Lung microvascular endothelial cell (primary cell): Measurements from ENCODE around the gene SNX25. TPM values are rescaled to one million over a fixed set of nuclear protein-coding genes. Genes with fewer than 3 reads are reported as not detected.

Source experiments
- DNase-seq, 2 donors: peaks; one replicate each; pipeline versions ENCODE4 v3.0.0 to v3.0.0-alpha.2; 2010; ENCODE audit warnings: low read depth in 2 of 2
- total RNA-seq: library from RNA; depleted of rRNA; stranded (reverse); fragments of >200 nt; gene quantifications from 2 replicates; pipeline ENCODE4 v1.2.1, GENCODE V29; 2014

SNX25 gene
- total RNA-seq, 1 donor from 2014 or later, result 59.5 TPM

DNA sequence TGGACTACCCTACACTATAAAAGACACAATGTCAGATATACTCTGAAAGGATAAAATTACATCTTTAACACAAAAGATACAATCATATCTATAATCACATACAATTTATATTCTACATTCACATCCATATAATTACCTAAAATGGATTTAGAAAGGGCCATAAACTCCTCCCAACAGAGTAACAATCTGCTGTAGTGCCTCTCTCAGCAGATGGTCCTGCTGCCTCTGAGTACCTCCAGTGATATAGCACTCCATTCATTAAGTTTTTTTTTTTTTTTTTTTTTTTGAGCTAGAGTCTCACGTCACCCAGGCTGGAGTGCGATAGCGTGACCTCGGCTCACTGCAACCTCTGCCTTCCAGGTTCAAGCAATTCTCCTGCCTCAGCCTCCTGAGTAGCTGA is 194.6 kb downstream of the SNX25 start:
- no peak for DNase-seq

DNA sequence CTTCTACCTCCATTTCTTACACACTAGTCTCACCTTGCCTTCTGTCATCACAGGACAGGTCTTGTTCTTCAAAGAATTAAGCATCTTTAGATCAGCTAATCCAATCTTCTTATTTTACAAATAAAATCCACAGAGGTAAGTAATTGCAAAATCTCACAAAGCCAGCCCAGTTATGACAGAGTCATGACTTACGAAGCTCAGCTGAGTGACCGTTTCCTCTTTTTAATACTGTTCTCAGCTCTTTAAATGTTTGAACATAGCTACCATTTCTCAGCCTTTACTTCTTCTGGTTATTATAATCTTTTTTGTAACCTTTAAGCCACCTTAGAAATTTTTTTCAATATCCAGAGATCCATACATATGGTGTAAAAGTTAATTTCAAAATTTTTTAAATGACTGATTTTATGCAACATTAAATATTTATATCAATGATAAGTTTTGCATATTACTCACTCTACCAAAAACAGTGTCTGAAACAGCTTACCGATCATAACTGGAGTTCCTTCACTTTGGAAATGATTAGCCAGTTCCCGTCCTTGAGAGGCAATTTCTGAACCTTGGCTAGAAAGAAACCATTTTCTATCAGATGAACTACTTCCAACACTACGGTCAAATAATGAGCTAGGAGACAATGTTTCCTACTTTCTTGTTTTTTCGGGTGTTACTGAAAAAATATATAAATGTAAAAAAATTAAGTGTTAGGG is 196.1 kb downstream of the SNX25 start:
- DNase-seq, result no peak

DNA sequence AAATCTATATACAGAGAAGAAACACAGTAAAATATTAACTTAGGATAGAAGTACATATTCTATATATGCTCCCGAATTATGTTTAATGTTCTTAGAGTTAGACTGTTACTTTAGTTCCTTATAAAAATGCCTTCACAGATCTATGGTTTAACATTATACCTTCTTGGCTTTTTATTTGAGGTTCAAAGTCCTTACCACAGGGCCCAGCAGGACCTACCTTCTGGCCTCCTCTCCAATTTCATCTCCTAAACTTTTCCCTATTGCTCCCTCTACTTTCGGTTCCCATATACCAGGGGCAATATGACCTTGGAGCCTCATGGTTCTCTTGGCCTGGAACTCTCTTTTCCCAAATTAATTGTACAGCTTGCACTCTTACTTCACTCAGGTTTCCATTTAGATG is 199.0 kb downstream of the SNX25 start:
- no peak for DNase-seq

DNA sequence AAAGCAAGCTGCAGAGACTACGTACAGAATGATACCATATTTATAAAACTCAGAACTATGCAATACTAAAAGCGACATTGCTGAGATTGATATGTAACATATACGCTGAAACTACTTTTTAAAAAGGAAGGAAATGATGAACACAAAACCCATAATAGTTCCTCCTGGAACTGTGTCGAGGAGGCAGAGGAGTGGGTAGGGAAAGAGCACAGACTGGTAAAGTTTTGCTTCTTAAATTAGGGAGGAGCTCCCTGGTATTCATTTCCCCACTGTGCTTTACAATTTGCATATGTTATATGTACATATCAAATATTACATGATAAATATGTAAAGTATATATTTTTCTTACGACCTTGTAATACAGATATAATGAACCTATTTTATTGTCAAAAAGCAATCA is 202.5 kb downstream of the SNX25 start:
- DNase-seq, result peak; percentile 32 to 49

DNA sequence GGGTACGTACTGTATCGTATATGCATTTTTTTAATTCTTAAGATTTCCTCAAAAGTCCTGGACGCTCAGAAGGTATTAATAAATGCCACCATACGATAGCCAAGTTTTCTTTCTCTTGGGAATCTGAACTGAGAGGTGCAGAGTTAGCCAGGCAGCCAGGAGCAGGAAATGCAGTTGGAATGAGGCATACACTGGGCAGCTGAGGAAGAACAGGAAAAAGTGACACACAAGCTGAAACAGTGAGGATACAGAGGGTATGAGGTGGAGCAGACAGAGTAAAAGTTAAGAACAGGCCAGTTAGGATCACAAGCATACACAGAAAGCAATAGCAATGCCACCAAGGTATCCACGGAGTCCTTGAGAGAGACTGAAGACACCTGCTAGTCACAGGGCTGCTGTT is 203.0 kb downstream of the SNX25 start:
- peak; percentile 82 to 87 for DNase-seq

Other genes starting within 250 kb of the SNX25 start
- not detected in 2 replicates for gene HELT, start 191.1 kb upstream of the SNX25 start, total RNA-seq
- gene SLC25A4, start 66.3 kb upstream of the SNX25 start, total RNA-seq, result 5.2 and 6.3 TPM in 2 replicates
- gene CFAP97, start 5.6 kb upstream of the SNX25 start, total RNA-seq, result 17.2 and 27.0 TPM in 2 replicates
- 0.44 and 0.79 TPM in 2 replicates for gene LRP2BP, start 186.3 kb downstream of the SNX25 start, total RNA-seq
- gene ANKRD37, start 187.2 kb downstream of the SNX25 start, total RNA-seq, result 5.7 and 29.6 TPM in 2 replicates
- 19.6 and 33.5 TPM in 2 replicates for gene UFSP2, start 216.4 kb downstream of the SNX25 start, total RNA-seq